GM23338 (cell line): Measurements from ENCODE around the gene KRTAP9-4. TPM values are rescaled to one million over a fixed set of nuclear protein-coding genes. Genes with fewer than 3 reads are reported as not detected.
"Not testable (repeated sequence)": the region's sequence is repeated elsewhere in the genome, so short reads cannot be mapped to it uniquely, and the experiment has no call there.

Source experiments
- ATAC-seq: fragments of 200-7000 bp; cut with Tn5 transposase; 3 replicates; pipeline ENCODE4 v1.9.1; 2020
- DNase-seq: peaks from one replicate; pipeline ENCODE4 v3.0.0-alpha.2; 2015; ENCODE audit warnings: low spot score
- H2AFZ ChIP-seq: fragments of 200-600 bp; sonication (generic); 2 replicates; pipeline ENCODE4 v1.8.0; 2016; ENCODE audit warnings: antibody characterized with exemption, mild to moderate bottlenecking, moderate library complexity
- H3F3A ChIP-seq: fragments of 200-600 bp; sonication (generic); replicated peaks from 2 replicates; pipeline ENCODE4 v1.8.0; 2017; ENCODE audit warnings: antibody characterized with exemption, mixed run types, low read depth
- H3K27ac ChIP-seq: fragments of 200-600 bp; sonication (generic); 2 replicates; pipeline ENCODE4 v1.6.1; 2016; ENCODE audit warnings: low read depth
- H3K27me3 ChIP-seq: fragments of 200-600 bp; sonication (generic); 2 replicates; pipeline ENCODE4 v1.8.0; 2016; ENCODE audit warnings: mild to moderate bottlenecking, mixed run types, moderate library complexity; ENCODE audit not compliant: insufficient read depth
- H3K36me3 ChIP-seq: fragments of 200-600 bp; sonication (generic); 2 replicates; pipeline ENCODE4 v1.8.0; 2016; ENCODE audit warnings: mild to moderate bottlenecking; ENCODE audit not compliant: insufficient read depth
- H3K4me1 ChIP-seq: fragments of 200-600 bp; sonication (generic); 2 replicates; pipeline ENCODE4 v1.8.0; 2016; ENCODE audit warnings: mild to moderate bottlenecking, moderate library complexity; ENCODE audit not compliant: insufficient read depth
- H3K4me2 ChIP-seq: fragments of 200-600 bp; sonication (generic); 2 replicates; pipeline ENCODE4 v1.7.1; 2017; ENCODE audit warnings: mixed run types
- H3K4me3 ChIP-seq: fragments of 200-600 bp; sonication (generic); 2 replicates; pipeline ENCODE4 v1.6.1; 2016; ENCODE audit warnings: mixed run types
- H3K79me2 ChIP-seq: fragments of 200-600 bp; sonication (generic); replicated peaks from 2 replicates; pipeline ENCODE4 v1.8.0; 2017; ENCODE audit warnings: mild to moderate bottlenecking; ENCODE audit not compliant: insufficient read depth
- H3K9me2 ChIP-seq: fragments of 200-600 bp; sonication (generic); 2 replicates; pipeline ENCODE4 v1.8.0; 2017; ENCODE audit not compliant: insufficient read depth
- H4K20me1 ChIP-seq: fragments of 200-600 bp; sonication (generic); replicated peaks from 2 replicates; pipeline ENCODE4 v1.8.0; 2017; ENCODE audit warnings: mild to moderate bottlenecking; ENCODE audit not compliant: insufficient read depth
- H3K27ac Mint-ChIP-seq: 2 replicates; pipeline ENCODE4 v1.8.0; 2020; ENCODE audit warnings: inconsistent platforms, mild to moderate bottlenecking, moderate library complexity, mixed read lengths
- H3K27me3 Mint-ChIP-seq: 3 replicates; pipeline ENCODE4 v1.8.0; 2022; ENCODE audit warnings: low read depth, mild to moderate bottlenecking, moderate library complexity, mixed read lengths, inconsistent platforms; ENCODE audit not compliant: insufficient read depth, poor library complexity
- H3K36me3 Mint-ChIP-seq: 3 replicates; pipeline ENCODE4 v1.8.0; 2021; ENCODE audit warnings: low read depth, mild to moderate bottlenecking, inconsistent platforms, moderate library complexity, mixed read lengths
- H3K4me1 Mint-ChIP-seq: 3 replicates; pipeline ENCODE4 v1.8.0; 2020; ENCODE audit warnings: mild to moderate bottlenecking, inconsistent platforms, mixed read lengths
- H3K4me3 Mint-ChIP-seq: 3 replicates; pipeline ENCODE4 v1.8.0; 2021; ENCODE audit warnings: moderate library complexity, mild to moderate bottlenecking, inconsistent platforms, mixed read lengths
- H3K9me3 Mint-ChIP-seq: 3 replicates; pipeline ENCODE4 v1.8.0; 2020; ENCODE audit warnings: moderate library complexity, mild to moderate bottlenecking, inconsistent platforms, mixed read lengths
- CREB1 ChIP-seq: fragments of 250-450 bp; sonication (Bioruptor Pico); IDR thresholded peaks from 2 replicates; pipeline ENCODE4 v1.5.0; 2020; ENCODE audit warnings: low read depth, mild to moderate bottlenecking, moderate library complexity
- EZH2 ChIP-seq: fragments of 200-600 bp; sonication (generic); IDR thresholded peaks from one replicate; pipeline ENCODE4 v1.8.0; 2017; ENCODE audit warnings: antibody characterized with exemption, mild to moderate bottlenecking, low read depth; ENCODE audit not compliant: unreplicated experiment
- EZH2phosphoT487 ChIP-seq: fragments of 200-600 bp; sonication (generic); IDR thresholded peaks from one replicate; pipeline ENCODE4 v1.8.1; 2018; ENCODE audit warnings: antibody characterized with exemption; ENCODE audit not compliant: unreplicated experiment
- JUNB ChIP-seq: IDR thresholded peaks from one replicate; pipeline ENCODE4 v1.6.1; 2016; ENCODE audit warnings: antibody characterized with exemption; ENCODE audit not compliant: unreplicated experiment
- NANOG ChIP-seq: IDR thresholded peaks from 2 replicates; pipeline ENCODE4 v1.6.1; 2016; ENCODE audit warnings: antibody characterized with exemption, borderline replicate concordance
- POLR2AphosphoS5 ChIP-seq: IDR thresholded peaks from 2 replicates; pipeline ENCODE4 v1.6.1; 2016; ENCODE audit warnings: antibody characterized with exemption, low read depth
- STAT1 ChIP-seq: IDR thresholded peaks from one replicate; pipeline ENCODE4 v1.6.1; 2016; ENCODE audit warnings: antibody characterized with exemption; ENCODE audit not compliant: unreplicated experiment
- ZNF114 ChIP-seq: fragments of 250-450 bp; sonication (Bioruptor Pico); IDR thresholded peaks from 2 replicates; pipeline ENCODE4 v1.5.0; 2020; ENCODE audit warnings: mild to moderate bottlenecking, moderate library complexity
- polyA plus RNA-seq: library from polyadenylated mRNA; unstranded; fragments of >200 nt; fragmentation: Nextera tagmentation; extraction: Ambion mirVana; gene quantifications from 2 replicates; pipeline ENCODE4 v1.2.1, GENCODE V29; 2016
- total RNA-seq: library from RNA; depleted of rRNA; stranded (reverse); fragments of >200 nt; shearing (Covaris generic); gene quantifications from 2 replicates; pipeline ENCODE4 v1.2.3, GENCODE V29; 2014
- TF ChIP-seq, protein P1 (sequence below): fragments of 250-450 bp; sonication (Bioruptor Pico); IDR thresholded peaks from 2 replicates; pipeline ENCODE4 v1.5.0; 2020; ENCODE audit warnings: mild to moderate bottlenecking, moderate library complexity
- TF ChIP-seq, protein P2 (sequence below), 2 experiments: fragments of 200-600 bp in 1 of 2; sonication (generic) in 1 of 2; conservative IDR thresholded peaks; 2 replicates each; pipeline versions ENCODE4 v1.5.1 to v1.6.1; 2016 to 2017; ENCODE audit warnings: antibody characterized with exemption in 2 of 2, low read depth in 2 of 2, mild to moderate bottlenecking in 2 of 2, moderate library complexity in 1 of 2
- TF ChIP-seq, protein P3 (sequence below): IDR thresholded peaks from one replicate; pipeline ENCODE4 v1.6.1; 2018; ENCODE audit warnings: antibody characterized with exemption; ENCODE audit not compliant: unreplicated experiment

KRTAP9-4 gene
- total and polyA plus RNA-seq, 2 experiments from 2014 or later = not detected

DNA sequence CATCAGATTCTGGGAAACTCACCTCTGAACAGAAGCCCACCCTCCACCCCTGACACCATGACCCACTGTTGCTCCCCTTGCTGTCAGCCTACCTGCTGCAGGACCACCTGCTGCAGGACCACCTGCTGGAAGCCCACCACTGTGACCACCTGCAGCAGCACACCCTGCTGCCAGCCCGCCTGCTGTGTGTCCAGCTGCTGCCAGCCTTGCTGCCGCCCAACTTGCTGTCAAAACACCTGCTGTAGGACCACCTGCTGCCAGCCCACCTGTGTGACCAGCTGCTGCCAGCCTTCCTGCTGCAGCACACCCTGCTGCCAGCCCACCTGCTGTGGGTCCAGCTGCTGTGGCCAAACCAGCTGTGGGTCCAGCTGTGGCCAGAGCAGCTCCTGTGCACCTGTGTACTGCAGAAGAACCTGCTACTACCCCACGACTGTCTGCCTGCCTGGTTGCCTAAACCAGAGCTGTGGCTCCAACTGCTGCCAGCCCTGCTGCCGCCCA lies 22.8 kb upstream of the KRTAP9-4 start, which contains the start of gene KRTAP9-2:
Gene KRTAP9-2, plus strand, starts transcription at position 51 of the 498 bp plus-strand sequence. Its CDS starts 7 bp downstream, at position 58.
- not testable (repeated sequence) for H3K4me2 ChIP-seq, H2AFZ ChIP-seq, H3K27me3 ChIP-seq, H3K79me2 ChIP-seq, H3F3A ChIP-seq, DNase-seq, H3K4me3 ChIP-seq, H4K20me1 ChIP-seq, H3K4me1 ChIP-seq, H3K36me3 Mint-ChIP-seq, H3K27ac Mint-ChIP-seq, H3K27ac ChIP-seq, H3K9me2 ChIP-seq, H3K4me3 Mint-ChIP-seq, H3K27me3 Mint-ChIP-seq, H3K36me3 ChIP-seq, H3K4me1 Mint-ChIP-seq, ATAC-seq, H3K9me3 Mint-ChIP-seq

DNA sequence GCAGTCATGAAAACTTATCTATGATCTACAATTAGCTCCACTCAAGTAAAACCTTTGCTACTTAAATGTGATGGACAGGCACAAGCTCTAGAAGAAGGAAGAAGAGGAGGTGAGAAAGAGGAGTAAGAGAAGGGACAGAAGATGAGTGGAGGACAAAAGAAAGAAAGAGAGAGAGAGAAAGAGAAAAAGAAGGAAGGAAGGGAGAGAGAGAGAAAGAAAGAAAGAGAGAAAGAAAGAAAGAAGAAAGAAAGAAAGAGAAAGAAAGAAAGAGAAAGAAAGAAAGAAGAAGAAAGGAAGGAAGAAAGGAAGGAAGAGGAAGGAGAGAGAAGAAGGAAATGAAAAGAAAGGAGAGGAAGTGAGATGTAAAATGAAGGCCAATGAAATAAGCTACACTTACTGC lies 19.4 kb upstream of the KRTAP9-4 start:
- Mint-ChIP-seq H3K36me3 (no peaks in the 10 kb centered on the region), H3K27me3 (no peaks in the 10 kb centered on the region), H3K9me3 (no peaks in the 10 kb centered on the region), H3K27ac (no peak overlapping the region), H3K4me3 (no peak overlapping the region), H3K4me1 (no peaks in the 10 kb centered on the region)
- DNase-seq = no peak
- Histone ChIP-seq H2AFZ (no peak overlapping the region), H3K4me3 (no peak overlapping the region), H3K4me2 (no peak overlapping the region), H3K4me1 (no peaks in the 10 kb centered on the region), H4K20me1 (no peaks in the 10 kb centered on the region), H3K27me3 (no peaks in the 10 kb centered on the region), H3F3A (no peaks in the 10 kb centered on the region), H3K9me2 (no peaks in the 10 kb centered on the region), H3K36me3 (no peaks in the 10 kb centered on the region), H3K79me2 (no peaks in the 10 kb centered on the region), H3K27ac (no peak overlapping the region)
- ATAC-seq = no peak
- TF ChIP-seq, protein P1, sequence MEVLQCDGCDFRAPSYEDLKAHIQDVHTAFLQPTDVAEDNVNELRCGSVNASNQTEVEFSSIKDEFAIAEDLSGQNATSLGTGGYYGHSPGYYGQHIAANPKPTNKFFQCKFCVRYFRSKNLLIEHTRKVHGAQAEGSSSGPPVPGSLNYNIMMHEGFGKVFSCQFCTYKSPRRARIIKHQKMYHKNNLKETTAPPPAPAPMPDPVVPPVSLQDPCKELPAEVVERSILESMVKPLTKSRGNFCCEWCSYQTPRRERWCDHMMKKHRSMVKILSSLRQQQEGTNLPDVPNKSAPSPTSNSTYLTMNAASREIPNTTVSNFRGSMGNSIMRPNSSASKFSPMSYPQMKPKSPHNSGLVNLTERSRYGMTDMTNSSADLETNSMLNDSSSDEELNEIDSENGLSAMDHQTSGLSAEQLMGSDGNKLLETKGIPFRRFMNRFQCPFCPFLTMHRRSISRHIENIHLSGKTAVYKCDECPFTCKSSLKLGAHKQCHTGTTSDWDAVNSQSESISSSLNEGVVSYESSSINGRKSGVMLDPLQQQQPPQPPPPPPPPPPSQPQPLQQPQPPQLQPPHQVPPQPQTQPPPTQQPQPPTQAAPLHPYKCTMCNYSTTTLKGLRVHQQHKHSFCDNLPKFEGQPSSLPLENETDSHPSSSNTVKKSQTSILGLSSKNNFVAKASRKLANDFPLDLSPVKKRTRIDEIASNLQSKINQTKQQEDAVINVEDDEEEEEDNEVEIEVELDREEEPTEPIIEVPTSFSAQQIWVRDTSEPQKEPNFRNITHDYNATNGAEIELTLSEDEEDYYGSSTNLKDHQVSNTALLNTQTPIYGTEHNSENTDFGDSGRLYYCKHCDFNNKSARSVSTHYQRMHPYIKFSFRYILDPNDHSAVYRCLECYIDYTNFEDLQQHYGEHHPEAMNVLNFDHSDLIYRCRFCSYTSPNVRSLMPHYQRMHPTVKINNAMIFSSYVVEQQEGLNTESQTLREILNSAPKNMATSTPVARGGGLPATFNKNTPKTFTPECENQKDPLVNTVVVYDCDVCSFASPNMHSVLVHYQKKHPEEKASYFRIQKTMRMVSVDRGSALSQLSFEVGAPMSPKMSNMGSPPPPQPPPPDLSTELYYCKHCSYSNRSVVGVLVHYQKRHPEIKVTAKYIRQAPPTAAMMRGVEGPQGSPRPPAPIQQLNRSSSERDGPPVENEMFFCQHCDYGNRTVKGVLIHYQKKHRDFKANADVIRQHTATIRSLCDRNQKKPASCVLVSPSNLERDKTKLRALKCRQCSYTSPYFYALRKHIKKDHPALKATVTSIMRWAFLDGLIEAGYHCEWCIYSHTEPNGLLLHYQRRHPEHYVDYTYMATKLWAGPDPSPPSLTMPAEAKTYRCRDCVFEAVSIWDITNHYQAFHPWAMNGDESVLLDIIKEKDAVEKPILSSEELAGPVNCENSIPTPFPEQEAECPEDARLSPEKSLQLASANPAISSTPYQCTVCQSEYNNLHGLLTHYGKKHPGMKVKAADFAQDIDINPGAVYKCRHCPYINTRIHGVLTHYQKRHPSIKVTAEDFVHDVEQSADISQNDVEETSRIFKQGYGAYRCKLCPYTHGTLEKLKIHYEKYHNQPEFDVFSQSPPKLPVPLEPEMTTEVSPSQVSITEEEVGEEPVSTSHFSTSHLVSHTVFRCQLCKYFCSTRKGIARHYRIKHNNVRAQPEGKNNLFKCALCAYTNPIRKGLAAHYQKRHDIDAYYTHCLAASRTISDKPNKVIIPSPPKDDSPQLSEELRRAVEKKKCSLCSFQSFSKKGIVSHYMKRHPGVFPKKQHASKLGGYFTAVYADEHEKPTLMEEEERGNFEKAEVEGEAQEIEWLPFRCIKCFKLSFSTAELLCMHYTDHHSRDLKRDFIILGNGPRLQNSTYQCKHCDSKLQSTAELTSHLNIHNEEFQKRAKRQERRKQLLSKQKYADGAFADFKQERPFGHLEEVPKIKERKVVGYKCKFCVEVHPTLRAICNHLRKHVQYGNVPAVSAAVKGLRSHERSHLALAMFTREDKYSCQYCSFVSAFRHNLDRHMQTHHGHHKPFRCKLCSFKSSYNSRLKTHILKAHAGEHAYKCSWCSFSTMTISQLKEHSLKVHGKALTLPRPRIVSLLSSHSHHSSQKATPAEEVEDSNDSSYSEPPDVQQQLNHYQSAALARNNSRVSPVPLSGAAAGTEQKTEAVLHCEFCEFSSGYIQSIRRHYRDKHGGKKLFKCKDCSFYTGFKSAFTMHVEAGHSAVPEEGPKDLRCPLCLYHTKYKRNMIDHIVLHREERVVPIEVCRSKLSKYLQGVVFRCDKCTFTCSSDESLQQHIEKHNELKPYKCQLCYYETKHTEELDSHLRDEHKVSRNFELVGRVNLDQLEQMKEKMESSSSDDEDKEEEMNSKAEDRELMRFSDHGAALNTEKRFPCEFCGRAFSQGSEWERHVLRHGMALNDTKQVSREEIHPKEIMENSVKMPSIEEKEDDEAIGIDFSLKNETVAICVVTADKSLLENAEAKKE = no peak
- no peak for TF ChIP-seq CREB1 (CRISPR knock-in tag)
- TF ChIP-seq STAT1 = no peak
- no peak for TF ChIP-seq POLR2AphosphoS5
- TF ChIP-seq JUNB = no peak
- TF ChIP-seq EZH2 = no peak
- TF ChIP-seq ZNF114 (CRISPR knock-in tag) = no peak
- no peak for TF ChIP-seq EZH2phosphoT487
- TF ChIP-seq NANOG = no peak
- TF ChIP-seq, protein P2, sequence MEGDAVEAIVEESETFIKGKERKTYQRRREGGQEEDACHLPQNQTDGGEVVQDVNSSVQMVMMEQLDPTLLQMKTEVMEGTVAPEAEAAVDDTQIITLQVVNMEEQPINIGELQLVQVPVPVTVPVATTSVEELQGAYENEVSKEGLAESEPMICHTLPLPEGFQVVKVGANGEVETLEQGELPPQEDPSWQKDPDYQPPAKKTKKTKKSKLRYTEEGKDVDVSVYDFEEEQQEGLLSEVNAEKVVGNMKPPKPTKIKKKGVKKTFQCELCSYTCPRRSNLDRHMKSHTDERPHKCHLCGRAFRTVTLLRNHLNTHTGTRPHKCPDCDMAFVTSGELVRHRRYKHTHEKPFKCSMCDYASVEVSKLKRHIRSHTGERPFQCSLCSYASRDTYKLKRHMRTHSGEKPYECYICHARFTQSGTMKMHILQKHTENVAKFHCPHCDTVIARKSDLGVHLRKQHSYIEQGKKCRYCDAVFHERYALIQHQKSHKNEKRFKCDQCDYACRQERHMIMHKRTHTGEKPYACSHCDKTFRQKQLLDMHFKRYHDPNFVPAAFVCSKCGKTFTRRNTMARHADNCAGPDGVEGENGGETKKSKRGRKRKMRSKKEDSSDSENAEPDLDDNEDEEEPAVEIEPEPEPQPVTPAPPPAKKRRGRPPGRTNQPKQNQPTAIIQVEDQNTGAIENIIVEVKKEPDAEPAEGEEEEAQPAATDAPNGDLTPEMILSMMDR (conservative IDR thresholded peaks at IDR 0.05; ENCODE audit: low read depth in 2 of 2) = no peak
- TF ChIP-seq, protein P3, sequence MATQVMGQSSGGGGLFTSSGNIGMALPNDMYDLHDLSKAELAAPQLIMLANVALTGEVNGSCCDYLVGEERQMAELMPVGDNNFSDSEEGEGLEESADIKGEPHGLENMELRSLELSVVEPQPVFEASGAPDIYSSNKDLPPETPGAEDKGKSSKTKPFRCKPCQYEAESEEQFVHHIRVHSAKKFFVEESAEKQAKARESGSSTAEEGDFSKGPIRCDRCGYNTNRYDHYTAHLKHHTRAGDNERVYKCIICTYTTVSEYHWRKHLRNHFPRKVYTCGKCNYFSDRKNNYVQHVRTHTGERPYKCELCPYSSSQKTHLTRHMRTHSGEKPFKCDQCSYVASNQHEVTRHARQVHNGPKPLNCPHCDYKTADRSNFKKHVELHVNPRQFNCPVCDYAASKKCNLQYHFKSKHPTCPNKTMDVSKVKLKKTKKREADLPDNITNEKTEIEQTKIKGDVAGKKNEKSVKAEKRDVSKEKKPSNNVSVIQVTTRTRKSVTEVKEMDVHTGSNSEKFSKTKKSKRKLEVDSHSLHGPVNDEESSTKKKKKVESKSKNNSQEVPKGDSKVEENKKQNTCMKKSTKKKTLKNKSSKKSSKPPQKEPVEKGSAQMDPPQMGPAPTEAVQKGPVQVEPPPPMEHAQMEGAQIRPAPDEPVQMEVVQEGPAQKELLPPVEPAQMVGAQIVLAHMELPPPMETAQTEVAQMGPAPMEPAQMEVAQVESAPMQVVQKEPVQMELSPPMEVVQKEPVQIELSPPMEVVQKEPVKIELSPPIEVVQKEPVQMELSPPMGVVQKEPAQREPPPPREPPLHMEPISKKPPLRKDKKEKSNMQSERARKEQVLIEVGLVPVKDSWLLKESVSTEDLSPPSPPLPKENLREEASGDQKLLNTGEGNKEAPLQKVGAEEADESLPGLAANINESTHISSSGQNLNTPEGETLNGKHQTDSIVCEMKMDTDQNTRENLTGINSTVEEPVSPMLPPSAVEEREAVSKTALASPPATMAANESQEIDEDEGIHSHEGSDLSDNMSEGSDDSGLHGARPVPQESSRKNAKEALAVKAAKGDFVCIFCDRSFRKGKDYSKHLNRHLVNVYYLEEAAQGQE = no peak
